ENCODE results near the gene AGBL2.
"Not testable (repeated sequence)": the region's sequence is repeated elsewhere in the genome, so short reads cannot be mapped to it uniquely, and the experiment has no call there.

AGBL2 gene

GRCh38 chr11:47715082-47715669 is at the start of gene AGBL2:
AGBL2 (minus strand) TSS chr11:47715369; CDS start chr11:47714650, 719 bp downstream.
- DNase-seq = peak; percentile 84

- not testable (repeated sequence) for DNase-seq
Measured at GRCh38 chr11:47759291-47759690, 44.1 kb upstream of the AGBL2 start.

- DNase-seq = no peak
Measured at GRCh38 chr11:47756208-47756607, 41.0 kb upstream of the AGBL2 start.

GRCh38 chr11:47750725-47751124 is 35.6 kb upstream of the AGBL2 start:
- no peak for DNase-seq

- not testable (repeated sequence) for DNase-seq
Measured at GRCh38 chr11:47742494-47742893, 27.3 kb upstream of the AGBL2 start.

- DNase-seq = not testable (repeated sequence)
Measured at GRCh38 chr11:47737817-47738216, 22.6 kb upstream of the AGBL2 start.

GRCh38 chr11:47732271-47732670 is 17.1 kb upstream of the AGBL2 start:
- no peak for DNase-seq

GRCh38 chr11:47731475-47731874 is 16.3 kb upstream of the AGBL2 start:
- DNase-seq = no peak

GRCh38 chr11:47726878-47727514 is 11.8 kb upstream of the AGBL2 start:
- DNase-seq = peak; percentile 11

GRCh38 chr11:47726118-47726442 is 10.9 kb upstream of the AGBL2 start:
- no peak for DNase-seq

- DNase-seq = peak; percentile 5
Measured at GRCh38 chr11:47725442-47726117, 10.4 kb upstream of the AGBL2 start.

- DNase-seq = peak; percentile 90
Measured at GRCh38 chr11:47724041-47724729, 9.0 kb upstream of the AGBL2 start.

- DNase-seq = no peak
Measured at GRCh38 chr11:47723041-47723440, 7.9 kb upstream of the AGBL2 start.

GRCh38 chr11:47720651-47721050 is 5.5 kb upstream of the AGBL2 start:
- DNase-seq = no peak

GRCh38 chr11:47716692-47717091 is 1.5 kb upstream of the AGBL2 start:
- DNase-seq = no peak

GRCh38 chr11:47714554-47715081 is 551 bp downstream of the AGBL2 start:
- DNase-seq = peak; percentile 35

GRCh38 chr11:47711816-47712215 is 3.4 kb downstream of the AGBL2 start:
- no peak for DNase-seq

- no peak for DNase-seq
Measured at GRCh38 chr11:47711225-47711624, 3.9 kb downstream of the AGBL2 start.

- not testable (repeated sequence) for DNase-seq
Measured at GRCh38 chr11:47707275-47707786, 7.8 kb downstream of the AGBL2 start.

GRCh38 chr11:47705721-47706120 is 9.4 kb downstream of the AGBL2 start:
- peak; percentile 56 for DNase-seq

GRCh38 chr11:47691979-47692378 is 23.2 kb downstream of the AGBL2 start:
- DNase-seq = no peak

- DNase-seq = no peak
Measured at GRCh38 chr11:47689480-47689879, 25.7 kb downstream of the AGBL2 start.

- DNase-seq = no peak
Measured at GRCh38 chr11:47688991-47689390, 26.2 kb downstream of the AGBL2 start.

Measured in MV-4-11 (cell line).